ENCODE data around the gene AADACL4. TPM values are rescaled to one million over a fixed set of nuclear protein-coding genes. Genes with fewer than 3 reads are reported as not detected.

Gene AADACL4
- total and polyA plus RNA-seq, 9 of the 15 experiments (the other 6 are each of a cell fraction or from before 2014, with no cell fraction given): not detected

DNA sequence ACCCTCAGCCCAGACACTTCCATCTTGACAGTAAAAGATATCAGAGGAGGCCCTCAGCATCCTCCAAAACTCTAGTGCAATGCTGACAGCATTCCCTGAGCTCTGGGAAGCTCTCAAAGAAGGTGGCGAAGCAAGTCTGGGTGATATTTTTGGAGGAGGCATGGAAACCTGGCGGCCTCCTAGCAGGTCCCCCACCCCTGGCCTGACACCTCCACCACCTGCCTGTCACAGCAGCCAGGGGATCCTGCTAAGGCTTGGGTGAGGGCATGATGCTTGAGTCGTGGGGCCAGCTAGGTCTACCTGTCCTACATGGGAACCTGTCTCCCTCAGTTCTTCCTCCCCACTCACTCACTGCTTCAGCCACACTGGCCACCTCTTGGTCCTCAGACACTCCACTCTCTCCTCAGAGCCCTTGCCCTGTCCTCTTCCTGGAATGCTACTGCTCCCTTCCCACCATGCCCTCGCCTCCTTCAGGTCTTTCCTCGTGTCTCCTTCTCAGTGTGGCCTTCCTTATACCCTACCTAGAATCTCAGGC is 34.3 kb upstream of the AADACL4 start (continued):
- no peak for TF ChIP-seq FOXJ2 (tag; IDR thresholded peaks at IDR 0.05)
- TF ChIP-seq, protein P1, sequence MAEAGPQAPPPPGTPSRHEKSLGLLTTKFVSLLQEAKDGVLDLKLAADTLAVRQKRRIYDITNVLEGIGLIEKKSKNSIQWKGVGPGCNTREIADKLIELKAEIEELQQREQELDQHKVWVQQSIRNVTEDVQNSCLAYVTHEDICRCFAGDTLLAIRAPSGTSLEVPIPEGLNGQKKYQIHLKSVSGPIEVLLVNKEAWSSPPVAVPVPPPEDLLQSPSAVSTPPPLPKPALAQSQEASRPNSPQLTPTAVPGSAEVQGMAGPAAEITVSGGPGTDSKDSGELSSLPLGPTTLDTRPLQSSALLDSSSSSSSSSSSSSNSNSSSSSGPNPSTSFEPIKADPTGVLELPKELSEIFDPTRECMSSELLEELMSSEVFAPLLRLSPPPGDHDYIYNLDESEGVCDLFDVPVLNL (CRISPR knock-in tag; IDR thresholded peaks at IDR 0.05; ENCODE audit: low read depth): no peak
- no peak for TF ChIP-seq ZFX (CRISPR knock-in tag; IDR thresholded peaks at IDR 0.05)
- TF ChIP-seq, protein P2, sequence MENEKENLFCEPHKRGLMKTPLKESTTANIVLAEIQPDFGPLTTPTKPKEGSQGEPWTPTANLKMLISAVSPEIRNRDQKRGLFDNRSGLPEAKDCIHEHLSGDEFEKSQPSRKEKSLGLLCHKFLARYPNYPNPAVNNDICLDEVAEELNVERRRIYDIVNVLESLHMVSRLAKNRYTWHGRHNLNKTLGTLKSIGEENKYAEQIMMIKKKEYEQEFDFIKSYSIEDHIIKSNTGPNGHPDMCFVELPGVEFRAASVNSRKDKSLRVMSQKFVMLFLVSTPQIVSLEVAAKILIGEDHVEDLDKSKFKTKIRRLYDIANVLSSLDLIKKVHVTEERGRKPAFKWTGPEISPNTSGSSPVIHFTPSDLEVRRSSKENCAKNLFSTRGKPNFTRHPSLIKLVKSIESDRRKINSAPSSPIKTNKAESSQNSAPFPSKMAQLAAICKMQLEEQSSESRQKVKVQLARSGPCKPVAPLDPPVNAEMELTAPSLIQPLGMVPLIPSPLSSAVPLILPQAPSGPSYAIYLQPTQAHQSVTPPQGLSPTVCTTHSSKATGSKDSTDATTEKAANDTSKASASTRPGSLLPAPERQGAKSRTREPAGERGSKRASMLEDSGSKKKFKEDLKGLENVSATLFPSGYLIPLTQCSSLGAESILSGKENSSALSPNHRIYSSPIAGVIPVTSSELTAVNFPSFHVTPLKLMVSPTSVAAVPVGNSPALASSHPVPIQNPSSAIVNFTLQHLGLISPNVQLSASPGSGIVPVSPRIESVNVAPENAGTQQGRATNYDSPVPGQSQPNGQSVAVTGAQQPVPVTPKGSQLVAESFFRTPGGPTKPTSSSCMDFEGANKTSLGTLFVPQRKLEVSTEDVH (IDR thresholded peaks at IDR 0.05; ENCODE audit: low read depth, partially characterized antibody): no peak
- TF ChIP-seq, protein P3, sequence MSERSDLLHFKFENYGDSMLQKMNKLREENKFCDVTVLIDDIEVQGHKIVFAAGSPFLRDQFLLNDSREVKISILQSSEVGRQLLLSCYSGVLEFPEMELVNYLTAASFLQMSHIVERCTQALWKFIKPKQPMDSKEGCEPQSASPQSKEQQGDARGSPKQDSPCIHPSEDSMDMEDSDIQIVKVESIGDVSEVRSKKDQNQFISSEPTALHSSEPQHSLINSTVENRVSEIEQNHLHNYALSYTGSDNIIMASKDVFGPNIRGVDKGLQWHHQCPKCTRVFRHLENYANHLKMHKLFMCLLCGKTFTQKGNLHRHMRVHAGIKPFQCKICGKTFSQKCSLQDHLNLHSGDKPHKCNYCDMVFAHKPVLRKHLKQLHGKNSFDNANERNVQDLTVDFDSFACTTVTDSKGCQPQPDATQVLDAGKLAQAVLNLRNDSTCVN (CRISPR knock-in tag; IDR thresholded peaks at IDR 0.05): no peak
- TF ChIP-seq, protein P4, sequence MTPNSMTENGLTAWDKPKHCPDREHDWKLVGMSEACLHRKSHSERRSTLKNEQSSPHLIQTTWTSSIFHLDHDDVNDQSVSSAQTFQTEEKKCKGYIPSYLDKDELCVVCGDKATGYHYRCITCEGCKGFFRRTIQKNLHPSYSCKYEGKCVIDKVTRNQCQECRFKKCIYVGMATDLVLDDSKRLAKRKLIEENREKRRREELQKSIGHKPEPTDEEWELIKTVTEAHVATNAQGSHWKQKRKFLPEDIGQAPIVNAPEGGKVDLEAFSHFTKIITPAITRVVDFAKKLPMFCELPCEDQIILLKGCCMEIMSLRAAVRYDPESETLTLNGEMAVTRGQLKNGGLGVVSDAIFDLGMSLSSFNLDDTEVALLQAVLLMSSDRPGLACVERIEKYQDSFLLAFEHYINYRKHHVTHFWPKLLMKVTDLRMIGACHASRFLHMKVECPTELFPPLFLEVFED (CRISPR knock-in tag; conservative IDR thresholded peaks at IDR 0.05): 0 out of 2 replicates have a peak, but pooled peaks have one; percentile 47
- TF ChIP-seq MYNN (IDR thresholded peaks at IDR 0.05): peak; percentile 32; the same call in 1 of the 2 replicates
- no peak for TF ChIP-seq MYNN (CRISPR knock-in tag; IDR thresholded peaks at IDR 0.05)
- TF ChIP-seq ZSCAN29 (IDR thresholded peaks at IDR 0.05): no peak
- TF ChIP-seq MEF2D (tag; conservative IDR thresholded peaks at IDR 0.05; ENCODE audit: low read depth): no peak
- no peak for TF ChIP-seq NR2F6 (CRISPR knock-in tag; IDR thresholded peaks at IDR 0.05)
- no peak for TF ChIP-seq TEAD2 (tag; IDR thresholded peaks at IDR 0.05)
- TF ChIP-seq, protein P5, sequence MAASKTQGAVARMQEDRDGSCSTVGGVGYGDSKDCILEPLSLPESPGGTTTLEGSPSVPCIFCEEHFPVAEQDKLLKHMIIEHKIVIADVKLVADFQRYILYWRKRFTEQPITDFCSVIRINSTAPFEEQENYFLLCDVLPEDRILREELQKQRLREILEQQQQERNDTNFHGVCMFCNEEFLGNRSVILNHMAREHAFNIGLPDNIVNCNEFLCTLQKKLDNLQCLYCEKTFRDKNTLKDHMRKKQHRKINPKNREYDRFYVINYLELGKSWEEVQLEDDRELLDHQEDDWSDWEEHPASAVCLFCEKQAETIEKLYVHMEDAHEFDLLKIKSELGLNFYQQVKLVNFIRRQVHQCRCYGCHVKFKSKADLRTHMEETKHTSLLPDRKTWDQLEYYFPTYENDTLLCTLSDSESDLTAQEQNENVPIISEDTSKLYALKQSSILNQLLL (CRISPR knock-in tag; IDR thresholded peaks at IDR 0.05; ENCODE audit: borderline replicate concordance): no peak
- TF ChIP-seq, protein P6, sequence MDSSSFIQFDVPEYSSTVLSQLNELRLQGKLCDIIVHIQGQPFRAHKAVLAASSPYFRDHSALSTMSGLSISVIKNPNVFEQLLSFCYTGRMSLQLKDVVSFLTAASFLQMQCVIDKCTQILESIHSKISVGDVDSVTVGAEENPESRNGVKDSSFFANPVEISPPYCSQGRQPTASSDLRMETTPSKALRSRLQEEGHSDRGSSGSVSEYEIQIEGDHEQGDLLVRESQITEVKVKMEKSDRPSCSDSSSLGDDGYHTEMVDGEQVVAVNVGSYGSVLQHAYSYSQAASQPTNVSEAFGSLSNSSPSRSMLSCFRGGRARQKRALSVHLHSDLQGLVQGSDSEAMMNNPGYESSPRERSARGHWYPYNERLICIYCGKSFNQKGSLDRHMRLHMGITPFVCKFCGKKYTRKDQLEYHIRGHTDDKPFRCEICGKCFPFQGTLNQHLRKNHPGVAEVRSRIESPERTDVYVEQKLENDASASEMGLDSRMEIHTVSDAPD (CRISPR knock-in tag; IDR thresholded peaks at IDR 0.05): no peak
- no peak for TF ChIP-seq HSF4 (CRISPR knock-in tag; IDR thresholded peaks at IDR 0.05; ENCODE audit: borderline replicate concordance)
- TF ChIP-seq NR2C2 (CRISPR knock-in tag; IDR thresholded peaks at IDR 0.05): no peak
- no peak for TF ChIP-seq NR2C2 (tag; IDR thresholded peaks at IDR 0.05)
- no peak for TF ChIP-seq CC2D1A (IDR thresholded peaks at IDR 0.05)

Measured in K562 (cell line).